T-helper 2 cell treated with Interferon-gamma antibody and Interleukin-4, amounts not matched to agents 5 μg/mL and 100 μg/mL, for 36 hours (primary cell): Measurements from ENCODE around the gene POM121.
"Not testable (repeated sequence)": the region's sequence is repeated elsewhere in the genome, so short reads cannot be mapped to it uniquely, and the experiment has no call there.

Experiments used
- DNase-seq: peaks from one replicate; pipeline ENCODE4 v3.0.0; 2021; ENCODE audit warnings: low spot score
- H3K27ac Mint-ChIP-seq: one replicate; pipeline ENCODE4 v1.8.0; 2021; ENCODE audit warnings: mild to moderate bottlenecking, mixed read lengths
- H3K27me3 Mint-ChIP-seq: one replicate; pipeline ENCODE4 v1.8.0; 2021; ENCODE audit warnings: low read depth, mixed read lengths
- H3K36me3 Mint-ChIP-seq: one replicate; pipeline ENCODE4 v1.8.0; 2021; ENCODE audit warnings: low read depth, mixed read lengths
- H3K4me1 Mint-ChIP-seq: one replicate; pipeline ENCODE4 v1.8.0; 2021; ENCODE audit warnings: low read depth, mixed read lengths
- H3K4me3 Mint-ChIP-seq: one replicate; pipeline ENCODE4 v1.8.0; 2022; ENCODE audit warnings: mild to moderate bottlenecking, moderate library complexity, mixed read lengths
- H3K9me3 Mint-ChIP-seq: one replicate; pipeline ENCODE4 v1.8.0; 2021; ENCODE audit warnings: mixed read lengths

The POM121 gene

GRCh38 chr7:72997447-72997846 is 72.6 kb downstream of the POM121 start:
- not testable (repeated sequence) for H3K27me3 Mint-ChIP-seq, H3K27ac Mint-ChIP-seq, H3K9me3 Mint-ChIP-seq, H3K4me1 Mint-ChIP-seq, DNase-seq, H3K36me3 Mint-ChIP-seq, H3K4me3 Mint-ChIP-seq

GRCh38 chr7:72997887-72998468 is 73.1 kb downstream of the POM121 start:
- not testable (repeated sequence) for H3K36me3 Mint-ChIP-seq, H3K27ac Mint-ChIP-seq, H3K27me3 Mint-ChIP-seq, H3K4me3 Mint-ChIP-seq, H3K4me1 Mint-ChIP-seq, H3K9me3 Mint-ChIP-seq, DNase-seq
